ENCODE results near the gene POU2AF2.

Gene POU2AF2

GRCh38 chr11:111330234-111330893 is 84.8 kb downstream of the POU2AF2 start:
- no peak for DNase-seq (ENCODE audit: low read depth in 2 of 2)

GRCh38 chr11:111331711-111332479 is 86.4 kb downstream of the POU2AF2 start:
- no peak for DNase-seq (ENCODE audit: low read depth in 2 of 2)

DNA sequence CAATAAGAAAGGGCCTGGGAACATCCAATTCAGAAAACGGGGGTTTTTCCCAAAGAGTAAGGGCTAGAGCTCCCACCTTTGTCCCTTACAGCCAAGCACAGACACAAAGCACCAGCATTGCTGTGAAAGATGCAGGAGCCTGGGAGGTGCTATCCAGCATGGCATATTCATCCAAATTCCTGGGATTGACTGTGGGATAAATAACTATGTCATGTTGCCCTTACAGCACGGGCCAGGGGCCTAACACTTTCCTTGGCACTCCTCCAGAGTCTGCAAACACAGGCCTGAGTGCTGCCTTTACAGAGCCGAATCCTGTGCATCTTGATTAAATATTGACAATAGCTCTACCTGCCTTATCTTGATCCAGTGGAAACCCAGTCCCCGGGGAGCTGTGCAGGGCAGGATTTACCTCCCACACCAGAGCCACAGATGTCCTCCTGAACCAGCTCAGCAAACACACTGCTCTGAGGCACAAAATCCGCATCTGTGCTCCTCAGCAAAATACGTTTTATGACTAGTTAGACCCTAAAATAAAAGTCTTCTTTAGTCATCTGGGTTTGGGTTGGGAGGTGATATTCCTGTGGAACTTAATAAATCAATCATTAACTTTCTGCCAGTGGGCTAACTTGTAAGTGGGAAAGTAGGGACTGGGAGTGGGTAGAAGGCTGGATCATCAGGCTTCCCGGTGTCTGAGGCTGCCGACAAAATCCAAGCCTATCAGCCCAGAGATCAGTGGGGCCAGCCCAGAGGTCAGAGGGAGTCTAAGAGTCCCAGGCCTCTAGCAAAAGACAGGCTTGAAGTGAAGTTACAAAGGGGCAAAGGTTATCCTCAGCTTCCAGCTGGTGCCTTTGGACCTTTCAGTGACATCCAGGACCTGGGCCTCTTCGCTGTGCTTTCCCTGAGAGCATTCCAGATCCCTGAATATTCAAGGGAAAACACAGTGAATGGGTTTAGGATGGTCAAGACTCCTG is 89.3 kb downstream of the POU2AF2 start:
- DNase-seq (ENCODE audit: low read depth in 2 of 2), result no peak

DNA sequence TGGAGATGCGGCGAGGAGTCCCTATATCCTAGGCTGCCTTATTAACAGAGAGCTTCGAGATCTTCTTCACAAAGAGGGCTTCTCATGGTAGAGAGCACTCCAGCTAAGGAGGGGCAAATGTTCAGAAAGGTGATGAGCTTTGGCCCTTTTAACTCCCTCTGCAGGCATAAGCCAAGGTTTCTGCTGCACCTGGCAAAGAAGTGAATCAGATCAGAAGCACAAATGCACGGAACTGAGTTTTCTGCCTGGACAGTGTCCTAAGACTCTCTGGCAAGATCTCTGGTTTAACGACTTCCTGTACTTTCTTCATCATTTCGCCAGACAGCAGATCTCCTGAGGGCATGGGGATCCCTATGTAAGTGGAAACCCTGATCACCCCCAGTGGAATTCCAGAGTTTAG is 90.0 kb downstream of the POU2AF2 start:
- DNase-seq (ENCODE audit: low read depth in 2 of 2), result no peak
